NCI-H345 treated with DMSO at 0.1 percent for 48 hours (cell line): ENCODE measurements around the gene KANK2.
"Not testable (repeated sequence)": the region's sequence is repeated elsewhere in the genome, so short reads cannot be mapped to it uniquely, and the experiment has no call there.

ENCODE experiments used
- DNase-seq: peaks from one replicate; lab custom pipeline; 2025; ENCODE audit not compliant: unreplicated experiment; lab: John Stamatoyannopoulos, UW

The KANK2 gene

GRCh38 chr19:11175920-11176319, 21.4 kb downstream of the KANK2 start:
- no peak for DNase-seq

- DNase-seq: no peak
These were observed 23.0 kb downstream of the KANK2 start for GRCh38 chr19:11174336-11174735.

GRCh38 chr19:11173516-11174155, 23.7 kb downstream of the KANK2 start:
- DNase-seq: no peak

DNA sequence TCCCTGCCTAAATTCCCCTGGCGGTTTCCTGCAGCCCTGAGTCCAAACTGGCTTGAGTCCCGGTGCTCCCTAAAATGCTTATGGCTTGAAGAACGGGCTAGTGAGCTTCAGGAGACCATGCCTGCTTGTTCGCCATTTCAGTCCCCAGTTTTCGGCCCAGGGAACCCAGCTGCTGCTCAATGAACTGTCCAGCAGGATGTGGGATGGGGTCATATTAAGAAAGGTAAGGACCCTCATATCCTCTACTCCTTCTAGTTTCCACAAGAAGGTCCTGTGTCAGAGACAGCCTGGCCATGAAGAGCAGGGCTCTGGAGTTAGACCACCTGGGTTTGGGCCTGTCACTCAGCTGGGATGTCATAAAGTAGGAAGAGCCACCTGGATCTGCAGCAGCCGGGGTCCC, 24.8 kb downstream of the KANK2 start:
- DNase-seq: no peak

DNA sequence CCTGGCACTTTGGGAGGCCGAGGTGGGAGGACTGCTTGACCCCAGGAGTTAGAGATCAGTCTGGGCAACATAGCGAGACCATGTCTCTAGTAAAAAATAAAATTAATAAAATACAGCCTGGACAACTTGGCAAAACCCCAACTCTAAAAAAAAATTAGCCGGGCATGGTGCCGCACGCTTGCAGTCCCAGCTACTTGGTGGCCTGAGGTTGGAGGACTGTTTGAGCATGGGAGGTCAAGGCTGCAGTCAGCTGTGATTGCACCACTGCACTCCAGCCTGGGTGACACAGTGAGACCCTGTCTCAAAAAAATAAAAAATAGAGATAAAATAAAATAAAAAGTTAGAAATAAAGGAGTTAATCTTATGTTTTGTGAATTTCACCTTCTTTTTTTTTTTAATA, 26.2 kb downstream of the KANK2 start:
- DNase-seq: no peak

GRCh38 chr19:11169896-11170678, 27.3 kb downstream of the KANK2 start:
- no peak for DNase-seq

DNA sequence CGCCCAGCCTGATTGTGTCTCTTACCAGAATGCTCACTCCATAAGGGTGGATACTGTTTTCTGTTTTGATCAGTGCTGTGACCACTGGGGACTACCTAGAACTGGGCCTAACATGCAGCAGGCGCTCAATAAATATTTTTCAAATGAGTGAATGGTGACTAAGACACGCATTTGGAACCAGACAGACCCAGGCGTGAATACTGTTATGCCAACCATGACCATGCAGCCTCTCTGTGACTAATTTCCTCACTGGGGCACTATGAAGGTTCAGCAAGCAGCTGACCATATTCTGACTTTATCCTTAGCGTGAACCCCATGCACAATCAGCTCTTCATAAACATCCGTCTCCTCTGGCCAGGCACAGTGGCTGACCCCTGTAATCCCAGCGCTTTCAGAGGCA, 28.8 kb downstream of the KANK2 start:
- no peak for DNase-seq

DNA sequence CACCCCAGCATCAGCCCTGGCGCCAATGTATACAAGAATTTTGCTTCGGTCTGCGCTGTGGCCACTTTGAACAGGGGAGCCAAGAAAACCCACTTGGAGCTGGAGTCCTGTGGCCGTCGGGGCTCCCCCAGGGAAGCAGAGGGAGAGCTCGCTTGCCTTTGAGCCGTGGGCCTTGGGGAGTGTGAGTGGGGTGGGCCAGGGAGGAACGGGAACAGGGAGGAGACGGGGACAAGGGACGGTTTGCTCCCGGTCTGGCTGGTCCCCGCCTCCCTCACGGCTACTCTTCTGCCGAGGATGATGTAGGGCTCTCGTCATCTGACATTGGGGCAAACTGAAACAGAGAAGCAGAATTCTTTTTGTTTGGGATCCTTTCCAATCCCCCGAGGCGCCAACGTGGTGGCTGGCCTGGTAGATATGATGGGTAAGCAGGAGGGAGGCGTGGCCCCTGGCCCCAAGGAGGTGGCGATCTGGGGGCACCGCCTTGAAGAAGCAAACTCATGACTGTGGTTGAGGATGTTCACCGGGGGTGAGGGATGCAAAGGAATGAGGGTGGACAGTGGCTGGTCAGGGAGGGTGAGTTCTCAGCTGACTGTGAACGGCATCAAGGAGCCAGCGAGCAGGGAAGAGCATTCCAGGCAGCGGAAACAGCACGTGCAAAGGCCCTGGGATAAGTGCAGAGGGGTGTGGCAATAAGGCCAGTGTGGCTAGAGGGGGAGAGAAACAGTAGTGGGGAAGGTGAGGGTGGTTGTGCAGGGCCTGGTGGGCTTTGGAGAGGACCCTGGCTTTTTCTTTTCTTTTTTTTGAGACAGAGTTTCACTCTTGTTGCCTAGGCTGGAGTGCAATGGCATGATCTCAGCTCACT, 30.8 kb downstream of the KANK2 start:
- no peak for DNase-seq

DNA sequence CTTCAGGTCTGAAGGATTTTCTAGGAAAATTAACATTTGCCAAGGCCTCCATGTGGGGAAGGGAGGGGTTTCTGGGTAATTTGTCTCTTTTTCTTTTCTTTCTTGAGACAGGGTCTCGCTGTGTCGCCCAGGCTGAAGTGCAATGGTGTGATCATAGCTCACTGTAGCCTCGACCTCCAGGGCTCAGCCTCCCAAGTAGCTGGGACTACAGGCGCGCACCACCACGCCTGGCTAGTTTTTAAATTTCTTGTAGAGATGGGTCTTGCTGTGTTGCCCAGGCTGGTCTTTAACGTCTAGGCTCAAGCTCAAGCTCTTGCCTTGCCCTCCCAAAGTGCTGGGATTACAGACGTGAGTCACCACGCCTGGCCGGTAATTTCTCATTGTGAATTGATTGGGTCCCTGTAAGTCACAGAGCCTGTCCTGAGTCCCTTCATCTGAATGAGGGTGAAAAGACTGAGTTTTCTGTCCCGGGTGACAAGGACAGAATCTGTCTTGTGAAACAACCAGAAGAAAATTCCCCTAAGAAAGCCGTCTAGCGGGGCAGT, 31.8 kb downstream of the KANK2 start:
- no peak for DNase-seq

GRCh38 chr19:11164879-11165406, 32.4 kb downstream of the KANK2 start:
- DNase-seq: no peak

DNA sequence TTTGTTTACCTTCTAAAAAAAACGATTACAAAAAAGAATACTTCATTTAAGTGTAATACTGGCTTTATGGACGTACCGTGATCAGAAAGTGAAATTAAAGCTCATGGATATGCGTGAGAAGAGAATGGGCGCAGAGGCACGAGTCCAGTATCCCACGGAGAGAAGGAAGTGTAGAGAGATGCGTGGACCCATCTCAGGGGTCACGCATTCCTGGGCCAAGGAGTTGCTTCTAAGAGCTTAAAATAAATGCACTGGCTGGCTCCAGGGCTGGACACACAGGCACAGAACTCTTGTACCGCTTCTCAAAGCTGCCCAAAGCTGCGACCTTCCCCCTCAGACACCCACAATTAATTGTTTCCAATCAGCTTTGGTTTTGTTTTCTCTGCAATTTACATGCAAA, 33.0 kb downstream of the KANK2 start:
- DNase-seq: no peak

- not testable (repeated sequence) for DNase-seq
These were observed 36.9 kb downstream of the KANK2 start for GRCh38 chr19:11160440-11160768.

DNA sequence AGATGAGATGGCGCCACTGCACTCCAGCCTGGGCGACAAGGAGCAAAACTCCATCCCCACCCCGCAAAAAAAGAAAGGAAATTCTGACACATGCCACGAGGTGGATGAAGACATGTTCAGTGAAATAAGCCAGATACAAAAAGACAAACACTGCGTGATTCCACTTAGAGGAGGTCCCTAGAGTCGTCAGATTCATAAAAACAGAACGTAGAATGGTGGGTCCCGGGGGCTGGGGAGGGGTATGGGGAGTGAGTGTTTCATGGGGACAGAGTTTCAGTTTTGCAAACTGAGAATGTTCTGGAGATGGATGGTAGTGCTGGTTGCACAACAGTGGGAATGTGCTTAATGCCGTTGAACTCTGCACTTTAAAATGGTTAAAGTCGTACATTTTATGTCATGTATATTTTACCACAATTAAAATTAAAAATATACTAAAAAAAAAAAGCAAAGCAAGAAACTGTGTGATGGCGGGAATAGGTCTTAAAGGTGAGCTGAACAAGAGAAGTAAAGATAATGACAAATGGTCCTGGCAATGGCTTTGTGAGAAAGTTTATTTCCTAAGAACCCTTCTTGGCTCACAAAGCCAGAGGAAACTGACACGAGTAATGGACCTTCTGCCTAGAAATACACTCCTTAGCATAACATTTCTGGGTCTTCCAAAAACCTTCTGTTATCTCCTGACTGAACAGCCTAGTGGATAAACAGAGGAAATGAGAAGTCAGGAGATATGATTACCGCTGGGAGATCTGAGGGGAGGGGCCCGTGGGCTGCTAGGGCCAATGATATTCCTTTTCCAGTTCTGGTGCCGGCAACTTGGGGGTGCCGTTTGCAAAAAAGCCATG, 37.5 kb downstream of the KANK2 start:
- no peak for DNase-seq

GRCh38 chr19:11155373-11156120, 41.8 kb downstream of the KANK2 start, which contains the start of gene SPC24:
TSS of gene SPC24 (minus strand) at chr19:11155782. CDS start at chr19:11155776, 6 bp downstream.
- DNase-seq: peak; percentile 50

- no peak for DNase-seq
These were observed 42.7 kb downstream of the KANK2 start for GRCh38 chr19:11154683-11155047.

DNA sequence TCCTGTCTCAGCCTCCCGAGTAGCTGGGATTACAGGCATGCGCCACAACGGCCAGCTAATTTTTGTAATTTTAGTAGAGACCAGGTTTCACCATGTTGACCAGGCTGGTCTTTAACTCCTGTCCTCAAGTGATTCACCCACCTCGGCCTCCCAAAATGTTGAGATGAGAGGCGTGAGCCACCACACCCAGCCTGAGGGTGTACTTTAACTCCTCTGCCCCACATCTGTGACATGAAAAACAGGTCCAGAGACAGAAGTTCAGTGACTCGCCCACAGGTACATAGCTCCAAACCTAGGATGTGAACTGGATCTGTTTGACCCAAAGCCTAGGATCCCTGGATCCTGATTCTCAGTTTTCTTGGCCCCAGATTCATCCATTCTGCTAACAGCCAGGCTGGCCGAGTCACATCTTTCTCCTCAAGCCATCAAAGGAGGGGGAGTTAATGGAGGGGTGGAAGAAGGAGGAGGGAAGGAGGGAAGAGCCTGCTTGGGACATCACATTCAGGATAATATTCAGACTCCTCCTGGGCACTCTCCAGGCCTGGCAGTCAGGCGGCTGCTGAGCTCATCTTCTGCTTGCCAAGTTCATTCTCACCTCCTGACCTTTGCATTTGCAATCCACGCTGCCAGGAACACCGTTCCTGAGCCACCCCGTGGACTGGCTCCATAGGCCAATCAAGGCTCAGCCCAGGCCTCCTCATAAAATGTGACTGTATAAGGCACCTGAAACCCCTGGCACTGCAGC, 44.9 kb downstream of the KANK2 start:
- no peak for DNase-seq

DNA sequence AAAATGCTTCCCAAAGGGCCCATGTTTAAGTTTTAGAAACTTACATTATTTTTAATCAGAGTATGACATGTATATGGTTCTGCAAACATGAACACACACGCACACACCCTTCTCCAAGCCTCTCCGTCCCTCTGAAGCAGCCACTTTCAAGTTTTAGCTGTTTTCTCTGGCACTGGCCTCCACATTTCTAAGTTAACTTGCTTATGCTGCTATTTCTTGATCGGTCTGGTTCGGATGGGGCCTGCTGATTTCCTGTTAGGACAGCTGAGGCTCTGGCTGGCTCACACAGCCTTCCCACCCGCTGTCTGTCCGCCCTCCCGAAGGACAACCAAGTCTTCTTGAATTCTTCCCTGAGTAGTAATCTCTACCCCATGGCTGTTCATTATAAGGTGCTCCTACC, 46.2 kb downstream of the KANK2 start:
- no peak for DNase-seq

DNA sequence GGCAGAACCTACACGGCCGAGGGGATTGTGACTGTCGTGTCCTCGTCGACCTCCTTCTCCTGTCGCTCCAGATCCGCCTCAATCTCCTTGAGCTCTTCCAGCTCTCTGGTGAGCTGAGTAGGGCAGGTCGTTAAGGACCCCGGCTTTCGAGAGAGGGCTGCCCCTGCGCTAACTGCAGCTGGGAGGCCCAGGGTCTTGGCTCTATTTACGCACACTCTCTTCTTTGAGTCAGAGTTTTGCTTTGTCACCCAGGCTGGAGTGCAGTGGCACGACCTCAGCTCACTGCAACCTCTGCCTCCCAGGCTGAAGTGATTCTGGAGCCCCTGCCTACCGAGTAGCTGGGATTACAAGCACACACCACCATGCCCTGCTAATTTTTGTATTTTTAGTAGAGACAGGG, 49.3 kb downstream of the KANK2 start:
- no peak for DNase-seq

- no peak for DNase-seq
These were observed 51.8 kb downstream of the KANK2 start for GRCh38 chr19:11145536-11145924.
